Stimulated activated CD8-positive, alpha-beta memory T cell treated with anti-CD3 and anti-CD28 coated beads, Interleukin-12 subunit alpha, Interleukin-12 subunit beta, amount 100 ng/mL, for 4 hours (primary cell): ENCODE data around the gene OR5A2.
"Not testable (repeated sequence)": the region's sequence is repeated elsewhere in the genome, so short reads cannot be mapped to it uniquely, and the experiment has no call there.

ENCODE experiments used
- DNase-seq: peaks from one replicate; pipeline ENCODE4 v3.0.0-alpha.2; 2020; ENCODE audit warnings: low read depth

OR5A2 gene

GRCh38 chr11:59380263-59381059 is 45.8 kb downstream of the OR5A2 start:
- DNase-seq: no peak

DNA sequence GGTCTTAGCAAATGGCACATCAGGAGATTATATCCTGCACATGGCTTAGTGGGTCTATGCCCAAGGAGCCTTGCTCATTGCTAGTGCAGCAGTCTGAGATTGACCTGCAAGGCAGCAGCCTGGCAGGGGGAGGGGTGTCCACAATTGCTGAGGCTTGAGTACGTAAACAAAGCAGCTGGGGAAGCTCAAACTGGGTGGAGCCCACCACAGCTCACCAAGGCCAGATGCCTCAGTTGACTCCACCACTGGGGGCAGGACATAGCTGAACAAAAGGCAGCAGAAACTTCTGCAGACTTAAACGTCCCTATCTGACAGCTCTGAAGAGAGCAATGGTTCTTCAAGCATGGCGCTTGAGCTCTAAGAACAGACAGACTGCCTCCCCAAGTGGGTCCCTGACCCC is 53.9 kb downstream of the OR5A2 start:
- not testable (repeated sequence) for DNase-seq

GRCh38 chr11:59368238-59369022 is 57.8 kb downstream of the OR5A2 start:
- DNase-seq: no peak
